ENCODE results near the gene PAPLN. TPM values are rescaled to one million over a fixed set of nuclear protein-coding genes. Genes with fewer than 3 reads are reported as not detected.

The PAPLN gene
- total and polyA plus RNA-seq, 2 of the 13 experiments (the other 11 are each of a cell fraction or from before 2014, with no cell fraction given) = not detected

- H3K27ac ChIP-seq (ENCODE audit: extremely low read length, insufficient read depth, low read length) = no peak overlapping the region
- in situ Hi-C loops (cut with HindIII; ENCODE audit: extremely low pct_ligation_motif_present, low pct_unique_long_range_greater_than_20kb) = loop anchor here (5.0 kb wide), 2 partner anchors 35 to 240 kb away; no protein-coding TSS in a partner anchor
- H3K4me2 ChIP-seq (ENCODE audit: low read depth, low read length) = peak overlapping the region; percentile 89
- peak; percentile 69 for DNase-seq (ENCODE audit: low spot score)
- H3K79me2 ChIP-seq (ENCODE audit: insufficient read depth, low read length) = no peaks in the 10 kb centered on the region
- WGBS (ENCODE audit: low lambda C conversion rate) = 22% methylated on average over 8 of the region's 19 CpGs
- no peaks in the 10 kb centered on the region for H4K20me1 ChIP-seq (ENCODE audit: insufficient read depth, low read length)
- peak overlapping the region in 2 of 3 experiments; percentile 16 to 62; a peak in 4 of 6 replicates for H3K4me3 ChIP-seq (replicated peaks in 1 of 3; ENCODE audit: insufficient read depth in 1 of 3, low read depth in 2 of 3, low read length in 3 of 3)
- H3K27me3 ChIP-seq (ENCODE audit: control insufficient read depth in 1 of 2, insufficient read depth in 2 of 2, low read length in 2 of 2) = peaks cover 9 to 44% of the 10 kb centered on the region in 2 experiments; a peak in 4 of 5 replicates
- H3K36me3 ChIP-seq (replicated peaks in 1 of 2; ENCODE audit: control insufficient read depth in 1 of 2, insufficient read depth in 2 of 2, low read length in 2 of 2) = no peaks in the 10 kb centered on the region
- peak; percentile 12 for FAIRE-seq
- no TSS peak for BruUV-seq (replicated peaks)
- CTCF ChIA-PET (ENCODE audit: low intra/inter-chr PET ratio, low total read pairs) = interaction anchor here (1.8 kb wide), 1 partner anchor 240 kb away, joined by 10 read pairs; no protein-coding TSS in a partner anchor
- POLR2A ChIA-PET = interaction anchor here (1.0 to 2.2 kb wide), 7 partner anchors 9 to 240 kb away, joined by 3 to 14 read pairs (median 5); partner anchors contain the start of gene RBM25
- H3K9me3 ChIP-seq (ENCODE audit: low read length) = no peaks in the 10 kb centered on the region
- peaks cover 44% of the 10 kb centered on the region for H3K4me1 ChIP-seq (ENCODE audit: insufficient read depth, low read length)
- peak overlapping the region; percentile 42; the same call in 1 of the 2 replicates for H3K9ac ChIP-seq (ENCODE audit: insufficient read depth, low read depth, low read length)
- intact Hi-C loops (cut with micrococcal nuclease; ENCODE audit: unreplicated experiment) = loop anchor here (2.0 to 10.0 kb wide), 2 partner anchors 53 to 241 kb away; no protein-coding TSS in a partner anchor
- peak; percentile 91 for ATAC-seq
- no peak overlapping the region for H2AFZ ChIP-seq (ENCODE audit: low read length)
- TF ChIP-seq ATF2 (CRISPR knock-in tag; IDR thresholded peaks at IDR 0.05) = no peak
- no peak for TF ChIP-seq ZNF350 (CRISPR knock-in tag; IDR thresholded peaks at IDR 0.05; ENCODE audit: borderline replicate concordance, low read depth)
- no peak for TF ChIP-seq HIC2 (CRISPR knock-in tag; IDR thresholded peaks at IDR 0.05; ENCODE audit: low read depth)
- TF ChIP-seq ZNF775 (CRISPR knock-in tag; IDR thresholded peaks at IDR 0.05; ENCODE audit: borderline replicate concordance) = no peak
- TF ChIP-seq ZNF382 (CRISPR knock-in tag; IDR thresholded peaks at IDR 0.05; ENCODE audit: borderline replicate concordance) = no peak
- TF ChIP-seq ZBTB3 (CRISPR knock-in tag; IDR thresholded peaks at IDR 0.05; ENCODE audit: borderline replicate concordance, low read depth) = no peak
- peak; percentile 13; the same call in 1 of the 2 replicates for TF ChIP-seq RXRA (CRISPR knock-in tag; IDR thresholded peaks at IDR 0.05)
- TF ChIP-seq CBX5 (CRISPR knock-in tag; IDR thresholded peaks at IDR 0.05; ENCODE audit: borderline replicate concordance) = peak; percentile 24; the same call in 1 of the 2 replicates
- no peak for TF ChIP-seq ZNF747 (CRISPR knock-in tag; IDR thresholded peaks at IDR 0.05; ENCODE audit: borderline replicate concordance)
- no peak for TF ChIP-seq MYC (CRISPR knock-in tag; IDR thresholded peaks at IDR 0.05; ENCODE audit: borderline replicate concordance)
- no peak for TF ChIP-seq ZNF143 (CRISPR knock-in tag; IDR thresholded peaks at IDR 0.05)
- TF ChIP-seq ZNF44 (CRISPR knock-in tag; IDR thresholded peaks at IDR 0.05) = no peak
- TF ChIP-seq HINFP (CRISPR knock-in tag; IDR thresholded peaks at IDR 0.05; ENCODE audit: low read depth) = no peak
- TF ChIP-seq ZSCAN12 (CRISPR knock-in tag; IDR thresholded peaks at IDR 0.05) = no peak
- 0 out of 2 replicates have a peak, but pooled peaks have one; percentile 14 for TF ChIP-seq ZNF121 (CRISPR knock-in tag; IDR thresholded peaks at IDR 0.05)
- peak; percentile 67; the same call in 1 of the 2 replicates for TF ChIP-seq ZNF274 (CRISPR knock-in tag; IDR thresholded peaks at IDR 0.05)
- no peak for TF ChIP-seq NFATC3 (CRISPR knock-in tag; IDR thresholded peaks at IDR 0.05)
- peak; percentile 18; the same call in 1 of the 2 replicates for TF ChIP-seq SPEN (CRISPR knock-in tag; IDR thresholded peaks at IDR 0.05; ENCODE audit: low read depth)
- no peak for TF ChIP-seq ZNF75D (CRISPR knock-in tag; IDR thresholded peaks at IDR 0.05; ENCODE audit: borderline replicate concordance)
These were observed 5.1 kb upstream of the PAPLN start for GRCh38 chr14:73231981-73232851.
